Left lung (tissue), 10 donors: ENCODE data around the gene UBR2. TPM values are rescaled to one million over a fixed set of nuclear protein-coding genes. Genes with fewer than 3 reads are reported as not detected.
A peak's percentile ranks its signal among the peaks of the same experiment; 100 is the strongest.

Experiments used
- ATAC-seq: fragments of 200-7000 bp; cut with Tn5 transposase; one replicate; pipeline ENCODE4 v1.9.1; 2020; ENCODE audit warnings: moderate library complexity
- DNase-seq, 4 donors: peaks; one replicate each; pipeline ENCODE4 v3.0.0-alpha.2; 2013 to 2020
- H3K27ac ChIP-seq, 2 donors: fragments of 200-600 bp; sonication (generic) in 1 of 2; one replicate each; pipeline versions ENCODE4 v1.5.0 to v1.8.0; 2020 to 2021
- H3K27me3 ChIP-seq, 2 donors: fragments of 200-600 bp; sonication (generic) in 1 of 2; one replicate each; pipeline versions ENCODE4 v1.5.0 to v1.8.0; 2020 to 2021
- H3K36me3 ChIP-seq, 2 donors: fragments of 200-600 bp; sonication (generic) in 1 of 2; one replicate each; pipeline versions ENCODE4 v1.5.0 to v1.8.0; 2020 to 2021
- H3K4me1 ChIP-seq, 2 donors: fragments of 200-600 bp; one replicate each; pipeline ENCODE4 v1.8.0; 2021
- H3K4me3 ChIP-seq, 2 donors: fragments of 200-600 bp; sonication (generic) in 1 of 2; one replicate each; pipeline versions ENCODE4 v1.5.0 to v1.8.0; 2020 to 2021; ENCODE audit warnings: mild to moderate bottlenecking in 1 of 2
- H3K9me3 ChIP-seq, 2 donors: fragments of 200-600 bp; sonication (generic) in 1 of 2; one replicate each; pipeline versions ENCODE4 v1.5.0 to v1.8.0; 2020 to 2021
- intact Hi-C, 2 donors: fragments of 100-400 bp; cut with DNase I; formaldehyde crosslinking; loops; one replicate each; pipeline versions ENCODE4 v1.11.2 to v1.14.2; 2022
- polyA plus RNA-seq, 6 donors: library from polyadenylated mRNA; unstranded; fragments of 120-200 nt; gene quantifications; one replicate each; pipeline ENCODE4 v1.2.1, GENCODE V29; 2013; ENCODE audit not compliant: insufficient read length in 6 of 6
- total RNA-seq, 2 donors: library from RNA; stranded (reverse); fragmentation: NEBNext Ultra II Directional; extraction: Animal tissue kit (Norgen Biotek cat#: 25700); gene quantifications; one replicate each; pipeline ENCODE4 v1.2.1, GENCODE V29; 2021
- TF ChIP-seq, protein P1 (sequence below), 2 donors: fragments of 200-600 bp; sonication (generic) in 1 of 2; IDR thresholded peaks; one replicate each; pipeline versions ENCODE4 v1.5.0 to v1.8.0; 2021; ENCODE audit warnings: antibody characterized with exemption in 2 of 2
- donor health status: DM: no; HTN: yes; CAD: no.
- donor health status: DM: no; HTN: no; CAD: no.

UBR2 gene
- total and polyA plus RNA-seq, 8 donors, result 27.9 to 34.6 (median 29.3) TPM

- Histone ChIP-seq H3K9me3 (no peaks in the 10 kb centered on the region), H3K27me3 (no peaks in the 10 kb centered on the region), H3K4me3 (no peak overlapping the region), H3K27ac (peak overlapping the region in 1 of 2 donors; percentile 68), H3K4me1 (peaks cover 4 to 23% of the 10 kb centered on the region in 2 donors), H3K36me3 (peaks cover 0 to 98% of the 10 kb centered on the region in 2 donors)
- intact Hi-C loops, result no loop called here
- TF ChIP-seq, protein P1, sequence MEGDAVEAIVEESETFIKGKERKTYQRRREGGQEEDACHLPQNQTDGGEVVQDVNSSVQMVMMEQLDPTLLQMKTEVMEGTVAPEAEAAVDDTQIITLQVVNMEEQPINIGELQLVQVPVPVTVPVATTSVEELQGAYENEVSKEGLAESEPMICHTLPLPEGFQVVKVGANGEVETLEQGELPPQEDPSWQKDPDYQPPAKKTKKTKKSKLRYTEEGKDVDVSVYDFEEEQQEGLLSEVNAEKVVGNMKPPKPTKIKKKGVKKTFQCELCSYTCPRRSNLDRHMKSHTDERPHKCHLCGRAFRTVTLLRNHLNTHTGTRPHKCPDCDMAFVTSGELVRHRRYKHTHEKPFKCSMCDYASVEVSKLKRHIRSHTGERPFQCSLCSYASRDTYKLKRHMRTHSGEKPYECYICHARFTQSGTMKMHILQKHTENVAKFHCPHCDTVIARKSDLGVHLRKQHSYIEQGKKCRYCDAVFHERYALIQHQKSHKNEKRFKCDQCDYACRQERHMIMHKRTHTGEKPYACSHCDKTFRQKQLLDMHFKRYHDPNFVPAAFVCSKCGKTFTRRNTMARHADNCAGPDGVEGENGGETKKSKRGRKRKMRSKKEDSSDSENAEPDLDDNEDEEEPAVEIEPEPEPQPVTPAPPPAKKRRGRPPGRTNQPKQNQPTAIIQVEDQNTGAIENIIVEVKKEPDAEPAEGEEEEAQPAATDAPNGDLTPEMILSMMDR (IDR thresholded peaks at IDR 0.05), result no peak
- ATAC-seq, result no peak
- DNase-seq, result no peak
These were observed 126.4 kb downstream of the UBR2 start for GRCh38 chr6:42690151-42690702.

DNA sequence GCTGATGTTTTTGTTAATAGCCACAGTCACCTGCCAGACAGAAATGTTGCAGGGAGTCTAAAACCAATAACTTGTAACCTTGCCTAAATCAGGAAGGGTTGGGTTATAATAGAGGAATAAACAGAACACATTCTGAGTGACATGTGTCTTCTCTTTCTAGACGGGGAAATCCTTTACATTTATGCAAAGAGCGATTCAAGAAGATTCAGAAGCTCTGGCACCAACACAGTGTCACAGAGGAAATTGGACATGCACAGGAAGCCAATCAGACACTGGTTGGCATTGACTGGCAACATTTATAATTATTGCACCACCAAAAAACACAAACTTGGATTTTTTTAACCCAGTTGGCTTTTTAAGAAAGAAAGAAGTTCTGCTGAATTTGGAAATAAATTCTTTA, 127.0 kb downstream of the UBR2 start:
- Histone ChIP-seq H3K27me3 (no peaks in the 10 kb centered on the region), H3K4me3 (no peak overlapping the region), H3K4me1 (peaks cover 4 to 23% of the 10 kb centered on the region in 2 donors), H3K36me3 (peaks cover 0 to 94% of the 10 kb centered on the region in 2 donors), H3K27ac (peak overlapping the region in 1 of 2 donors; percentile 68), H3K9me3 (no peaks in the 10 kb centered on the region)
- ATAC-seq (no peak), DNase-seq (no peak)
- intact Hi-C loops, result no loop called here
- TF ChIP-seq, protein P1 (IDR thresholded peaks at IDR 0.05), result no peak

DNA sequence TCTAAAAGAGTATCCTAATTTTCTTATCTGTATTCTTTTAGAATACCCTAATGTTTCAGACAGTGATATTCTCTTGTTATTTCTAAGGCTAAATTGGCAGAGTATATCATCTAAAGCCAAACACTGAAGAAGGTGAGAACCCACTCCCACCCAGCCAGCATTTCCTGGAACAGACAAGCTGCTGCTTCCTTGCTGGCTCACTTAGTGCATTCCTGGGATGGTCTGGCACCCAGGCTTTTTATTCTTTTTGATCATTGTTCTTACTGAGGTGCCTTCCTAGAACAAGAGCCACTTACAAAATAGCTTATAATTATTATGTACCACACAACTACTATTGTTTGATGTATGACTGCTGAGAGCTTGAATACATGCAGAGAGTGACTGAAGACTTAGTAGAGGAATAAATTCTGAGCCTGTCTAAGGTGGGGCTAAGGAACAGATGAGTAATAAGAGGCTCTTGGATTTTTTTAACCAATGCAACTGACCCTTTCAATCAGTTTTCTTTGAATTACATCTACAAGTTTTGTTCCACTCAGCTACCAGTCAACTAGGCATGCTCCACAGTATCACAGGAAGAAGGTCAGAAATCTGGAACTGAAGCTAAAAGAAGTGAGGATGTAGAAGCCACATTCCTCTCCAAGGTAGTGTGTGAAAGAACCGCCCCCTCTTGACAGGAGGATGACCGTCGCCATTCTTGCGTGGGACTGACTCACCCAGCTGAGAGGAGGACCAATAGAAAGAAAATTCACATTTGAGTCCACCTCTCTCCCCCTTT, 128.5 kb downstream of the UBR2 start:
- no peaks in the 10 kb centered on the region for H3K9me3 ChIP-seq
- TF ChIP-seq, protein P1 (IDR thresholded peaks at IDR 0.05), result no peak
- H3K27me3 ChIP-seq, result no peaks in the 10 kb centered on the region
- no peak overlapping the region for H3K4me3 ChIP-seq
- ATAC-seq (peak; percentile 88), DNase-seq (peak in 1 of 4 donors; percentile 40)
- H3K4me1 ChIP-seq, result peaks cover 4 to 23% of the 10 kb centered on the region in 2 donors
- peaks cover 0 to 82% of the 10 kb centered on the region in 2 donors for H3K36me3 ChIP-seq
- peak overlapping the region; percentile 21 to 68 for H3K27ac ChIP-seq
- intact Hi-C loops, result no loop called here

DNA sequence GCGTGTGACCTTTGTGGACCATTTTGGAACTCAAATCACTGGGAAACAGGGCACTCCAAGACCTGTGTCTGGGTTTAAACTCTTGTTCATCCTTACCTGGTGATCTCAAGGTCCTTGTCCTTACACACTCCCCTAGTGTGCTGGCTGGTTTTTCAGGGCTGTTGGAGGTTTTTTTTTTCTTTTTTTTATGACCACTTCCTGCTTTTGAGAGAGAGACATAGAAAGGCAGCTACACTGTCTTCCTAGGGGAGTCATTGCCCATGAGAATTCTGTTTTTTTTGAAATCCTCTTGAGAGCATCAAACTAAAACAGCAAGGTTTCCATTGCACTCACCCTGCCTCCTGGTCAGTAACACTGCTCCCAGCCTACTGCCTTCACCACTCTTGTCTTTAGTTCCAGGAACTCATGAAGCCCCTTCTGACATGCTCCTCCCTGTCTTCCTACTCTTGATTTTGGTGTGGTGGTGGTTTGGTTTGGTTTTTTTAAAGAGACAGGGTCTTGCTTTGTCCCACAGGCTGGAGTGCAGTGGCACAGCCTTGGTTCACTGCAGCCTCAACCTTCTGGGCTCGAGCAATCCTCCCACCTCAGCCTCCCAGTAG, 130.0 kb downstream of the UBR2 start:
- Histone ChIP-seq H3K4me1 (peaks cover 4 to 23% of the 10 kb centered on the region in 2 donors), H3K27me3 (no peaks in the 10 kb centered on the region), H3K36me3 (peaks cover 0 to 67% of the 10 kb centered on the region in 2 donors), H3K4me3 (no peak overlapping the region), H3K27ac (peak overlapping the region in 1 of 2 donors; percentile 68), H3K9me3 (no peaks in the 10 kb centered on the region)
- no peak for DNase-seq
- no peak for ATAC-seq
- intact Hi-C loops, result no loop called here
- TF ChIP-seq, protein P1 (IDR thresholded peaks at IDR 0.05), result no peak

GRCh38 chr6:42694586-42694985, 130.8 kb downstream of the UBR2 start:
- Histone ChIP-seq H3K4me3 (no peak overlapping the region), H3K36me3 (peaks cover 0 to 60% of the 10 kb centered on the region in 2 donors), H3K9me3 (no peaks in the 10 kb centered on the region), H3K27me3 (no peaks in the 10 kb centered on the region), H3K4me1 (peaks cover 4 to 23% of the 10 kb centered on the region in 2 donors), H3K27ac (peak overlapping the region in 1 of 2 donors; percentile 68)
- DNase-seq (no peak), ATAC-seq (no peak)
- TF ChIP-seq, protein P1 (IDR thresholded peaks at IDR 0.05), result no peak
- intact Hi-C loops, result no loop called here
